HepG2 (cell line): Measurements from ENCODE around the gene VAV2. TPM values are rescaled to one million over a fixed set of nuclear protein-coding genes. Genes with fewer than 3 reads are reported as not detected.

Experiments used
- DRAP1 ChIP-seq: IDR thresholded peaks from 2 replicates; pipeline ENCODE4 v1.6.1; 2016; ENCODE audit warnings: missing genetic modification reagents, missing compliant biosample characterization
- IRF9 ChIP-seq: sonication (generic); formaldehyde crosslinking; IDR thresholded peaks from 2 replicates; pipeline ENCODE4 v1.8.0; 2022; ENCODE audit warnings: missing genetic modification reagents, mild to moderate bottlenecking, borderline replicate concordance
- KIAA2018 ChIP-seq: sonication (generic); formaldehyde crosslinking; IDR thresholded peaks from 2 replicates; pipeline ENCODE4 v1.5.0; 2020; ENCODE audit warnings: mild to moderate bottlenecking, missing genetic modification reagents, borderline replicate concordance
- MYPOP ChIP-seq: sonication (generic); formaldehyde crosslinking; IDR thresholded peaks from 2 replicates; pipeline ENCODE4 v1.8.1; 2023; ENCODE audit warnings: mild to moderate bottlenecking, moderate library complexity, missing genetic modification reagents
- SP2 ChIP-seq: sonication (generic); formaldehyde crosslinking; IDR thresholded peaks from 2 replicates; pipeline ENCODE4 v1.5.1; 2020; ENCODE audit warnings: mild to moderate bottlenecking, missing genetic modification reagents
- SP5 ChIP-seq: IDR thresholded peaks from 2 replicates; pipeline ENCODE4 v1.6.1; 2016; ENCODE audit warnings: low read depth, borderline replicate concordance
- SPEN ChIP-seq: sonication (generic); formaldehyde crosslinking; IDR thresholded peaks from 2 replicates; pipeline ENCODE4 v1.5.1; 2020; ENCODE audit warnings: low read depth, mild to moderate bottlenecking, missing genetic modification reagents
- TERF1 ChIP-seq: sonication (generic); formaldehyde crosslinking; IDR thresholded peaks from 2 replicates; pipeline ENCODE4 v1.8.0; 2022; ENCODE audit warnings: mild to moderate bottlenecking, missing genetic modification reagents, moderate library complexity
- ZNF224 ChIP-seq: sonication (generic); formaldehyde crosslinking; IDR thresholded peaks from 2 replicates; pipeline ENCODE4 v1.5.0; 2020; ENCODE audit warnings: mild to moderate bottlenecking, missing genetic modification reagents
- ZNF343 ChIP-seq: sonication (generic); formaldehyde crosslinking; IDR thresholded peaks from 2 replicates; pipeline ENCODE4 v1.4.0; 2020; ENCODE audit warnings: mild to moderate bottlenecking, missing genetic modification reagents
- ZNF543 ChIP-seq: sonication (generic); formaldehyde crosslinking; IDR thresholded peaks from 2 replicates; pipeline ENCODE4 v1.4.0; 2020; ENCODE audit warnings: mild to moderate bottlenecking, missing genetic modification reagents
- ZNF569 ChIP-seq: sonication (generic); formaldehyde crosslinking; IDR thresholded peaks from 2 replicates; pipeline ENCODE4 v1.5.0; 2020; ENCODE audit warnings: mild to moderate bottlenecking, missing genetic modification reagents, moderate library complexity, borderline replicate concordance
- polyA plus RNA-seq, 8 experiments: library from polyadenylated mRNA; depleted of rRNA in 3 of 8; stranded (reverse) in 7 of 8; unstranded in 1 of 8; fragments of >200 nt; fragmentation: Illumina TruSeq in 4 of 8; extraction: Trizol in 4 of 8; gene quantifications; 2 replicates each; pipeline versions ENCODE4 v1.2.1 to v1.2.3, GENCODE V29; 2011 to 2016; ENCODE audit warnings: low read depth in 4 of 8, missing spikeins in 1 of 8, mixed read lengths in 1 of 8; ENCODE audit not compliant: insufficient read depth in 1 of 8
- total RNA-seq, 5 experiments: library from RNA; depleted of rRNA; stranded (reverse); fragments of >200 nt; fragmentation: Illumina TruSeq; extraction: Trizol; gene quantifications; 2 replicates each; pipeline ENCODE4 v1.2.3, GENCODE V29; 2016; ENCODE audit warnings: low read depth in 1 of 5

Gene VAV2
- total and polyA plus RNA-seq, 2 of the 13 experiments (the other 11 are each of a cell fraction or from before 2014, with no cell fraction given): 22.5 to 22.9 TPM

GRCh38 chr9:133713150-133713959 lies 278.8 kb downstream of the VAV2 start (continued):
- no peak for TF ChIP-seq KIAA2018 (CRISPR knock-in tag)
- no peak for TF ChIP-seq MYPOP
- no peak for TF ChIP-seq TERF1 (CRISPR knock-in tag)
- no peak for TF ChIP-seq ZNF224 (CRISPR knock-in tag)
- 0 out of 2 replicates have a peak, but pooled peaks have one; percentile 18 for TF ChIP-seq ZNF343 (CRISPR knock-in tag)
- TF ChIP-seq IRF9 (CRISPR knock-in tag): no peak
- TF ChIP-seq SP5 (CRISPR knock-in tag): peak; percentile 51; the same call in 1 of the 2 replicates
- no peak for TF ChIP-seq SP2 (CRISPR knock-in tag)
- 0 out of 2 replicates have a peak, but pooled peaks have one; percentile 19 for TF ChIP-seq DRAP1 (CRISPR knock-in tag)
- TF ChIP-seq SPEN: peak; percentile 28; the same call in 1 of the 2 replicates
- peak; percentile 92; the same call in 1 of the 2 replicates for TF ChIP-seq ZNF543 (CRISPR knock-in tag)
- no peak for TF ChIP-seq ZNF569 (CRISPR knock-in tag)
